HG02763 (cell line): Measurements from ENCODE around the gene OAT.
"Not testable (repeated sequence)": the region's sequence is repeated elsewhere in the genome, so short reads cannot be mapped to it uniquely, and the experiment has no call there.

Source experiments
- ATAC-seq: cut with Tn5 transposase; IDR thresholded peaks from one replicate; pipeline ENCODE4 v1.9.1; 2021; ENCODE audit warnings: mild to moderate bottlenecking, moderate library complexity; ENCODE audit not compliant: unreplicated experiment

OAT gene

GRCh38 chr10:124447751-124448466 is 29.2 kb upstream of the OAT start:
- ATAC-seq = no peak

GRCh38 chr10:124446830-124447750 is 28.4 kb upstream of the OAT start:
- ATAC-seq = no peak

DNA sequence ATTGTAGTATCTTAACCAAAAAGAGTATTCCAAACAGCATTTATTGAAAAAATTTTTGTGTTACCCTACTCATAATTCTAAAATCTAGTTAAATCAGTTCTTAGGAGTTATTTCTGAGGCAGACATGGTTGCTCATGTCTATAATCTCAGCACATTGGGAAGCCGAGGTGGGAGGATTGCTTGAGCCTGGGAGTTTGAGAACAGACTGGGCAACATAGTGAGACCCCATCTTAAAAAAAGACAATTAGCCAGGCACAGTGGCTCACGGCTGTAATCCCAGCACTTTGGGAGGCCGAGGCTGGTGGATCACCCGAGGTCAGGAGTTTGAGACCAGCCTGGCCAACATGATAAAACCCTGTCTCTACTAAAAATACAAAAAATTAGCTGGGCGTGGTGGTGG is 23.0 kb upstream of the OAT start:
- ATAC-seq = not testable (repeated sequence)

- ATAC-seq = peak; percentile 58
These were observed 17.5 kb upstream of the OAT start for GRCh38 chr10:124436191-124436638.

DNA sequence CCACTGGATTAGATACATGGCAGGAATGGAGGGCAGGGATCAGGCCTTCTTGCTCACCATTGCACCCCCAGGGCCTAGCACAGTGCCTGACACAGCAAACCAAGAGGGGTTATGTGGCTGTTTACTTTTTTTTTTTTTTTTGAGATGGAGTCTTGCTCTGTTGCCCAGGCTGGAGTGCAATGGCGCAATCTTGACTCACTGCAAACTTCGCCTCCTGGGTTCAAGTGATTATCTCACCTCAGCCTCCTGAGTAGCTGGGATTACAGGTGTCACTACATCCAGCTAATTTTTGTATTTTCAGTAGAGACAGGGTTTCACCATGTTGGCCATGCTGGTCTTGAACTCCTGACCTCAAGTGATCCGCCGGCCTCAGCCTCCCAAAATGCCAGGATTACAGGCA is 17.0 kb upstream of the OAT start:
- not testable (repeated sequence) for ATAC-seq

DNA sequence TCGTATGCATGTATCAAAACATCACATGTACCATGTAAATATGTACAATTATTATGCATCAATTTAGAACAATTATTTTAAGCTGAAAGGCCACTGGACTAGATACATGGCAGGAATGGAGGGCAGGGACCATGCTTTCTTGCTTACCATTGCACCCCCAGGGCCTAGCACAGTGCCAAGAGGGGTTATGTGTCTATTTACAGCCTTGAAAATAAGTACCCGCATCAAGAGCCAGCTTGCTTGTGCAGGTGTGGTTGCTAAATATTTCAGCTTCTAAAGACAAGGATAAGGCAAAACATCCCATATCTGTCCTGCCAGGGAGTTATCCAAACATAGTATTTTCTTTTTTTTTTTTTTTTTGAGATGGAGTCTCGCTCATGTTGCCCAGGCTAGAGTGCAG is 14.7 kb upstream of the OAT start:
- ATAC-seq = no peak

GRCh38 chr10:124430077-124430476 is 11.4 kb upstream of the OAT start:
- no peak for ATAC-seq

DNA sequence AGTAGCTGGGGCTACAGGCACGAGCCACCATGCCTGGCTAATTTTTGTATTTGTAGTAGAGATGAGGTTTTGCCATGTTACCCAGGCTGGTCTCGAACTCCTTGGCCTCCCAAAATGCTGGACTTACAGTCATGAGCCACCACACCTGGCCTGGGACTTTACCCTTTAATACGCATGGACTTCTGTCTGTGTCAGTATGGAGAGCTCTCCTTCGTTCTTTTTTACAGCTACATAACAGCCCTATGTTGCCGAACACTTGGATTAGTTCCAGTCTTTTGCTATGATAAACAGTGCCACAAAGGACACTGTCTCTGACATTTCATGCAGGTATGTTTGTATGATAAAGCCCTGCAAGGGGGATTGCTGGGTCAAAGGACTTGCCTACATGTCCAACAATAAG is 10.9 kb upstream of the OAT start:
- no peak for ATAC-seq

DNA sequence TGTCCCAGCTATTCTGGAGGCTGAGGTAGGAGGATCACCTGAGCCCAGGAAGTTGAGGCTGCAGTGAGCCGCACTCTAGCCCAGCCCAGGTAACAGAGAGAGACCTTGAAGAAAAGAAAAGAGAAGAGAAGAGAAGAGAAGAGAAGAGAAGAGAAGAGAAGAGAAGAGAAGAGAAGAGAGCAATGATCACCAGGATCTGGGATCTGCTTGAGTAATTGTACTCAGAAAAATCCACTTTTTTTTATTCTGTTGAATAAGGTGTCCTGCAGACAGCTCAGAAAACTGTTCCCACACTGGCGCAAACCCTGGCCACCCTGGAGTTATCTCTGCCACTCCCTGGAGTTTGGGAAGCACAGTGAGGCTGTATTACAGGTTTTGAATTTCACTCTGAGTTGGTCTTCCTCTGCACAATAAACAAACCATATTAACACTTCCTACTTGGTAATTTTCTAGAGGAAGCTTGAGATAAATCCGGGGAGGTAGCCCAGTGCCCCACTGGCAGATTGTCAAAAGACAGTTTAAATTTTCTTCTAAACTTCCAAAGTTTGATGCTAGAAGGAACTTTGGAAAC is 9.6 kb upstream of the OAT start:
- ATAC-seq = no peak

- no peak for ATAC-seq
These were observed 6.7 kb upstream of the OAT start for GRCh38 chr10:124425227-124425962.

GRCh38 chr10:124423813-124424212 is 5.1 kb upstream of the OAT start:
- no peak for ATAC-seq

- ATAC-seq = no peak
These were observed 4.0 kb upstream of the OAT start for GRCh38 chr10:124422742-124423141.

DNA sequence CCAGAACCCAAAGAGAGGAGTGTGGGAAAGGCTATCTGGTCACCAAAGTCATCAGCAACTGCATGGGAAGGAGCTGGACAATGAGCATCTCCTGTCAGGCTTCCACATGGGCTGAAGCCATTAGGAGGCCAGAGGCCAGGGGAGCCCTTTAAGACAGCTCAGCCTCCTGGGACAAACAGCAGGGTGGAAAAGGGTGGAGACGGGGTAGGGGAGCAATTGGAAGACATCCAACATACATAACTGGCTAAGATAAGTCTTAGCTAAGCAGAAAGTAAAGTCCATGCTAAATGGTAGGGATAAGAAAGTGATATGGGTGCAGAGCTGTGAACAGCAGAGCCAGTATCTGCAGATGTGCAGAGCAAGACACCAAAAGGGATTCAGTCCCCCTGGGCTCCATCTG is 1.5 kb upstream of the OAT start:
- no peak for ATAC-seq

DNA sequence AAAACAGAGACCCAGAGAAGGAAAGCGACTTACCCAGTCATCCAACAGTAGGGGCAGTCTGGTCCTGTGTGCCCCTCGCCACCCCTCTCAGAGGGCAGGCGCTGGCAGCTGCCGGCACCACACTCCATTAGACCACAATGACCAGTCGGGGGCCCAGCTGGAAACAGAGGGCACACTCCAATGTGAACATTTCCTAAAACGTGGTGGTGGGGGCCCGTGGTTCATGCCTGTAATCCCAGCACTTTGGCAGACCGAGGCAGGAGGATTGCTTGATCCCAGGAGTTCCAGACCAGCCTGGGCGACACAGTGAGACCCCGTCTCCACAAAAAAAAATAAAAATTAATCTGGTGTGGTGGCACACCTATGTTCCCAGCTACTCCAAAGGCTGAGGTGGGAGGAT is 912 bp upstream of the OAT start:
- no peak for ATAC-seq

- no peak for ATAC-seq
These were observed 613 bp downstream of the OAT start for GRCh38 chr10:124417895-124418725.

- no peak for ATAC-seq
These were observed 2.0 kb downstream of the OAT start for GRCh38 chr10:124416733-124417132.

- ATAC-seq = no peak
These were observed 3.5 kb downstream of the OAT start for GRCh38 chr10:124415210-124415609.

DNA sequence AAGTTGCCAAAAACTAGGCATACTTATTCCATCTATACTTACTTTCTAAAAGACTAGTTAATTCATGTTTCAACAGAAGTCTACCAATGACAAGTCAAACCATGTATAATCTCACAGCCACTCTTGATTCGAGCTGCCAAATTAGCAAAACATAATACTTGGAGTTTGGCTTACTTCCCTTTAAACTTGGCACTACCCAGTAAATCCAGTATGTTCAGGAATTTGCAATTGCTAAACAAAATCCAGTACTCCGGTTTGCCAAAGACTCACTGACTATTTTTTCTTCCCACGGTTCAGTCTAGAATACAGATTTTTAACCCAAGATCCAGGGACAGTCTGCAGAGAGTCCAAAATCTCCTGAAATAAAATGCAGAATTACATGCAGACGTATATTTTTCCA is 4.6 kb downstream of the OAT start:
- no peak for ATAC-seq

DNA sequence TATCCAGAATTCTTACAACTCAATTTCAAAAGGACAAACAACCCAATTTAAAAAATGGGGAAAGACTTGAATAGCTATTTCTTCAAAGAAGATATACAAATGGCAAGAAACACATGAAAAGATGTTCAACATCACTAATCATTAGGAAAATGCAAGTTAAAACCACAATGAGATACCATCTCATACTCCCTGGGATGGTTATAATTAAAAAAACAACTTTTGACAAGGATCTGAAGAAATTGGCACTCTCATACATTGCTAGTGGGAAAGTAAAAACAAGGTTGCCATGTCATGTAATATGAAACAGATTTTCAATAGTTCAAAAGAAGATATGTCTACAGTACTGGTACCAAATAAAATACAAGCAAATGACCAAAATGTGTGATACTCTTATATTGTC is 9.0 kb downstream of the OAT start:
- no peak for ATAC-seq

GRCh38 chr10:124408357-124408756 is 10.4 kb downstream of the OAT start:
- ATAC-seq = no peak
